Right lobe of liver (tissue), 6 donors: ENCODE data around the gene M1AP. TPM values are rescaled to one million over a fixed set of nuclear protein-coding genes. Genes with fewer than 3 reads are reported as not detected.

Experiments
- ATAC-seq, 4 donors: fragments of 200-7000 bp; cut with Tn5 transposase; one replicate each; pipeline ENCODE4 v1.9.1; 2020; ENCODE audit warnings: mild to moderate bottlenecking in 4 of 4, moderate library complexity in 4 of 4
- DNase-seq, 3 donors: peaks; one replicate each; pipeline ENCODE4 v3.0.0-alpha.2; 2020
- H3K27ac ChIP-seq, 3 donors: fragments of 200-600 bp; one replicate each; pipeline ENCODE4 v1.8.0; 2022
- H3K27me3 ChIP-seq, 2 donors: fragments of 200-600 bp; one replicate each; pipeline ENCODE4 v1.8.0; 2022
- H3K36me3 ChIP-seq, 4 donors: fragments of 200-600 bp; sonication (generic) in 1 of 4; one replicate each; pipeline versions ENCODE4 v1.5.1 to v1.8.0; 2017 to 2022; ENCODE audit warnings: control low read depth in 1 of 4
- H3K4me1 ChIP-seq, 4 donors: fragments of 200-600 bp; sonication (generic) in 1 of 4; one replicate each; pipeline versions ENCODE4 v1.5.1 to v1.8.0; 2017 to 2022; ENCODE audit warnings: control low read depth in 1 of 4
- H3K4me3 ChIP-seq, 3 donors: fragments of 200-600 bp; one replicate each; pipeline ENCODE4 v1.8.0; 2022
- H3K9me3 ChIP-seq, 4 donors: fragments of 200-600 bp; sonication (generic) in 1 of 4; one replicate each; pipeline versions ENCODE4 v1.5.1 to v1.8.0; 2017 to 2022; ENCODE audit warnings: control low read depth in 1 of 4
- CTCF ChIP-seq, 4 donors: fragments of 200-600 bp in 3 of 4; fragments of 450-650 bp in 1 of 4; IDR thresholded peaks; one replicate each; pipeline versions ENCODE4 v1.5.1 to v1.8.0; 2016 to 2022; ENCODE audit warnings: antibody characterized with exemption in 4 of 4, mild to moderate bottlenecking in 2 of 4
- POLR2A ChIP-seq: fragments of 450-650 bp; IDR thresholded peaks from one replicate; pipeline ENCODE4 v1.6.1; 2017; ENCODE audit warnings: antibody characterized with exemption, mild to moderate bottlenecking
- WGBS: methylation state at CpG from one replicate; pipeline ENCODE4 v1.1.6; 2018; ENCODE audit warnings: low coverage, low lambda C conversion rate; ENCODE audit not compliant: insufficient coverage; ENCODE audit errors: missing lambda C conversion rate; 5-methylcytosine and 5-hydroxymethylcytosine counted together
- intact Hi-C, 2 donors: fragments of 100-400 bp; cut with DNase I; formaldehyde crosslinking; loops; one replicate each; pipeline versions ENCODE4 v1.11.2 to v1.14.1; 2022
- total RNA-seq, 6 experiments: library from RNA; depleted of rRNA in 2 of 6; stranded (reverse); fragments of >200 nt in 2 of 6; fragmentation: NEBNext Ultra II Directional in 3 of 6; extraction: Animal tissue kit (Norgen Biotek cat#: 25700) in 3 of 6; gene quantifications; one replicate each; pipeline versions ENCODE4 v1.1.0 to v1.2.4, GENCODE V29; 2016 to 2023
- donor health status: DM: no; HTN: yes; CAD: no.
- donor health status: DM: no; HTN: no; CAD: no.
- donor health status: DM: no; HTN: no; CAD: no.
- donor health status: DM: no; HTN: yes; CAD: no.
- donor health status: DM: no; HTN: yes; CAD: no.

The M1AP gene
- total RNA-seq, 6 experiments from 2014 or later, result not detected

GRCh38 chr2:74540291-74540690 is 107.8 kb downstream of the M1AP start:
- Histone ChIP-seq H3K27ac (no peak overlapping the region), H3K27me3 (no peaks in the 10 kb centered on the region), H3K4me3 (no peak overlapping the region), H3K4me1 (no peaks in the 10 kb centered on the region), H3K36me3 (no peaks in the 10 kb centered on the region), H3K9me3 (no peaks in the 10 kb centered on the region)
- TF ChIP-seq POLR2A (no peak), CTCF (IDR thresholded peaks at IDR 0.05) (no peak)
- intact Hi-C loops, result no loop called here
- ATAC-seq, result no peak
- WGBS, result 30% methylated on average over 2 of the region's 5 CpGs
- no peak for DNase-seq

GRCh38 chr2:74538881-74539339 is 109.2 kb downstream of the M1AP start:
- 39% methylated on average over 7 of the region's 7 CpGs for WGBS
- H3K4me3 ChIP-seq, result no peak overlapping the region
- no peak for DNase-seq
- H3K27ac ChIP-seq, result no peak overlapping the region
- no peaks in the 10 kb centered on the region for H3K4me1 ChIP-seq
- H3K36me3 ChIP-seq, result no peaks in the 10 kb centered on the region
- H3K27me3 ChIP-seq, result no peaks in the 10 kb centered on the region
- no peak for TF ChIP-seq POLR2A
- TF ChIP-seq CTCF (IDR thresholded peaks at IDR 0.05), result no peak
- intact Hi-C loops, result no loop called here
- no peaks in the 10 kb centered on the region for H3K9me3 ChIP-seq
- ATAC-seq, result no peak

- H3K4me3 ChIP-seq, result no peak overlapping the region
- ATAC-seq (no peak), DNase-seq (no peak)
- H3K9me3 ChIP-seq, result no peaks in the 10 kb centered on the region
- no peaks in the 10 kb centered on the region for H3K4me1 ChIP-seq
- no peak overlapping the region for H3K27ac ChIP-seq
- WGBS, result 37% methylated on average over 4 of the region's 4 CpGs
- intact Hi-C loops, result no loop called here
- H3K36me3 ChIP-seq, result peaks cover 0 to 9% (median 0%) of the 10 kb centered on the region in 4 donors
- H3K27me3 ChIP-seq, result no peaks in the 10 kb centered on the region
- TF ChIP-seq POLR2A (no peak), CTCF (IDR thresholded peaks at IDR 0.05) (no peak)
Measured at GRCh38 chr2:74537140-74537539, 111.0 kb downstream of the M1AP start.

GRCh38 chr2:74536166-74536950 is 111.8 kb downstream of the M1AP start:
- H3K27me3 ChIP-seq, result no peaks in the 10 kb centered on the region
- no peak for TF ChIP-seq POLR2A
- no peak for TF ChIP-seq CTCF (IDR thresholded peaks at IDR 0.05)
- ATAC-seq (no peak), DNase-seq (no peak)
- peaks cover 0 to 9% (median 0%) of the 10 kb centered on the region in 4 donors for H3K36me3 ChIP-seq
- no peaks in the 10 kb centered on the region for H3K4me1 ChIP-seq
- H3K27ac ChIP-seq, result no peak overlapping the region
- H3K9me3 ChIP-seq, result no peaks in the 10 kb centered on the region
- WGBS, result 73% methylated on average over 17 of the region's 23 CpGs
- intact Hi-C loops, result no loop called here
- no peak overlapping the region for H3K4me3 ChIP-seq
